Measurements from ENCODE around the gene STXBP4.
A peak's percentile ranks its signal among the peaks of the same experiment; 100 is the strongest.

The STXBP4 gene

DNA sequence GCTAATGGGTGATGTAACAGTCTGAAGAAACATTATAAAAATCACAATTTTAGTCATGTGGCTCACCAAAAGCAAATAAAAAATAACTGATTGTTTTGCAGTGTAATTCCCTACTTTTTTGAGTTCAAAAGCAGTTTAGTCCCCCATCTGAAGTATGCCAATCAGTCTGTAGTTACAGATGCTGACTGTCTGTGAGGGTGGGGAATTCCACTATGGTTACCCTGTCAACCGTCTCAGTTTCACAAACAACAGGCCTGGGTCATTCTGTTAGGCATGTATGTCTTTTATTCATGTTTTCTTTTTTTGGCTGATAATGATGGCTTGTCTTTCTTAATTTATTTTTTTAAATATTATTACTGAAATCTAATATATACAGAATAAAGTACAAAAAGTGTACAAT is 69.3 kb downstream of the STXBP4 start:
- H3K27ac ChIP-seq = no peak overlapping the region
- TF ChIP-seq, protein P1, sequence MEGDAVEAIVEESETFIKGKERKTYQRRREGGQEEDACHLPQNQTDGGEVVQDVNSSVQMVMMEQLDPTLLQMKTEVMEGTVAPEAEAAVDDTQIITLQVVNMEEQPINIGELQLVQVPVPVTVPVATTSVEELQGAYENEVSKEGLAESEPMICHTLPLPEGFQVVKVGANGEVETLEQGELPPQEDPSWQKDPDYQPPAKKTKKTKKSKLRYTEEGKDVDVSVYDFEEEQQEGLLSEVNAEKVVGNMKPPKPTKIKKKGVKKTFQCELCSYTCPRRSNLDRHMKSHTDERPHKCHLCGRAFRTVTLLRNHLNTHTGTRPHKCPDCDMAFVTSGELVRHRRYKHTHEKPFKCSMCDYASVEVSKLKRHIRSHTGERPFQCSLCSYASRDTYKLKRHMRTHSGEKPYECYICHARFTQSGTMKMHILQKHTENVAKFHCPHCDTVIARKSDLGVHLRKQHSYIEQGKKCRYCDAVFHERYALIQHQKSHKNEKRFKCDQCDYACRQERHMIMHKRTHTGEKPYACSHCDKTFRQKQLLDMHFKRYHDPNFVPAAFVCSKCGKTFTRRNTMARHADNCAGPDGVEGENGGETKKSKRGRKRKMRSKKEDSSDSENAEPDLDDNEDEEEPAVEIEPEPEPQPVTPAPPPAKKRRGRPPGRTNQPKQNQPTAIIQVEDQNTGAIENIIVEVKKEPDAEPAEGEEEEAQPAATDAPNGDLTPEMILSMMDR (IDR thresholded peaks at IDR 0.05) = no peak
- no peak for TF ChIP-seq ZFX (IDR thresholded peaks at IDR 0.05; ENCODE audit: borderline replicate concordance)

DNA sequence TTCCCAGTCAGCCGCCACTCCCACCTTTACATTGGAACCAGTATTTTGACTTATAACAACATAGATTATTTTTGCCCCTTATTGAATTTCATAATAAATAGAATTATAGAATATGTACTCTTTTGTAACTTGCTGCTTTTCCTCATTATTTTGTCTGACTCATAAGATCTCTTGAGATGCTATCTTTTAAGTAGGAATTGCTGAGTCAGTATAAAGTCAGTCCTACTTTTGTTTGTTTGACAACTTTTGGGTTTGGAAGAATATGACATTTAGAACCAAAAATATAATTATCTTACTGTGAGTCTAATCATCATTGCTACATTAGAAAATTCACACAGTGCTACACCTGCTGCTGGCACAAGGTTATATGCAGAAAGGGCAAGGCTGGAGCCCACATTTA is 69.7 kb downstream of the STXBP4 start:
- TF ChIP-seq ZFX (IDR thresholded peaks at IDR 0.05; ENCODE audit: borderline replicate concordance) = no peak
- TF ChIP-seq, protein P1 (IDR thresholded peaks at IDR 0.05) = no peak
- H3K27ac ChIP-seq = no peak overlapping the region

DNA sequence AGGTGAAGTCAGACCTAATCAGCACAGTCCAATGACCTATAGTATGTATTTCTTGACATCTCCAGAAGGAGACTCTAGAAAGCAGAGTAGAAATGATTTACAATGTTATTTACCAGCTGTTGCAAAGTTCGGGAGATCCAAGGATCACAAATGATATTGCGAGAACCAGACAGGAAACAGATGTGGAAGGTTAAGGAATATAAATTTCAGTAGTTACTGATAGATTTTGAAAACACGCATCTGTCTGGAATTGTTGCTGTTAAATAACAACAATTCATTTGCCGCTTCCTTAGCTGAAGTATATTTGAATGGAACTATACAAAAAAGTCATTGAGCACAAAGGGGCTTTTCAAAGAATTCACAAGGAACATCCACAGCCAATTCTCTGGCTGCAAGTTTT is 72.0 kb downstream of the STXBP4 start:
- no peak for TF ChIP-seq ZFX (IDR thresholded peaks at IDR 0.05; ENCODE audit: borderline replicate concordance)
- TF ChIP-seq, protein P1 (IDR thresholded peaks at IDR 0.05) = no peak
- H3K27ac ChIP-seq = no peak overlapping the region

DNA sequence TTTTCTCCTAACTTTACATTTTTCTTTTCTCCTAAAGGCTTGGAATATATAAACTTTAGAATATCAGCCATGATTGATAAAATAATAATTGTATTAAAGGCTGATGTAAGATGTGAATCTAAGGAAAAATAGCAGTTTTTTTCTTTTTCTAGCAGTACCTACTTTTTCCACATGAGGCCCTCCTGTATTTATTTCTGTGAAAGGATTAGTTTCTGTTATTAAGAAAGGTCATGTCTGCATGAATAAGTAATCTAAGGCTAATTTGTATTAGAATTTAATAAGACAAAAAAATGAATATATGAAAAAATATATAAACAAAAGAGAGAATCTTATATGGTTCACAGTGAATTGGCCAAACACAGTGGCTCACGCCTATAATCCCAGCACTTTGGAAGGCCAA is 85.3 kb downstream of the STXBP4 start:
- no peak overlapping the region for H3K27ac ChIP-seq
- TF ChIP-seq, protein P1 (IDR thresholded peaks at IDR 0.05) = peak; percentile 35
- TF ChIP-seq ZFX (IDR thresholded peaks at IDR 0.05; ENCODE audit: borderline replicate concordance) = no peak

DNA sequence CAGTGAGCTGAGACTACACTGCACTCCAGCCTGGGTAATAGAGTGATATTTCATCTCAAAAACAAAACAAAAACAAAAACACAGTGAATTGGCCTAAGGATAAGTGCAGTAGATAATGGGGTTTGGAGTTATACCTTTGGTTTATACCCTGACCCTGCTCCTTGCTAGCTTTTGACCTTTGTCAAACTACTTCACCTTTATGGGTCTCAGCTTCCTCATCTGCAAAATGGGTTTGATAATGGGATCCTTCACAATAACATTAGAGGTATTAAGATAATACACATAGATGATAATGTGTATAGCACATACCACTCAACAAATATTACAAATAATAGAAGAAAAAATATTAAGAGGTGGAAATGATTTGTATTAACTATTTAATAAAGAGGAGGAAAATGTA is 85.9 kb downstream of the STXBP4 start:
- no peak overlapping the region for H3K27ac ChIP-seq
- TF ChIP-seq ZFX (IDR thresholded peaks at IDR 0.05; ENCODE audit: borderline replicate concordance) = no peak
- TF ChIP-seq, protein P1 (IDR thresholded peaks at IDR 0.05) = no peak

DNA sequence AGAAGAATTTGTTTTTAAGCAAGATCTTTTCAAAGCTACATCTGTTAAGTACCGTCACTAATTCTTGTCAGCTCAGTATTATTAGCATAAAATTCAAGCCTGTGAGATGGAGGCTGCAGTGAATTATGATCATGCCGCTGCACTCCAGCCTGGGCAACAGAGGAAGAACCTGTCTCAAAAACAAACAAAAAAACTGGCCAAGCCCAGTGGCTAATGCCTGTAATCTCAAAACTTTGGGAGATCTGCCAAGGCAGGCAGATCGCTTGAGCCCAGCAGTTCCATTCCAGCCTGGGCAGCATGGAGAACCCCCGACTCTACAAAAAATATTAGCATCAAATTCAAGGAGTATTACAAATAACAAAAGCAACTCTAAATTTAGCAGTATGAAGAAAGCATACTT is 88.0 kb downstream of the STXBP4 start:
- no peak for TF ChIP-seq ZFX (IDR thresholded peaks at IDR 0.05; ENCODE audit: borderline replicate concordance)
- TF ChIP-seq, protein P1 (IDR thresholded peaks at IDR 0.05) = no peak
- no peak overlapping the region for H3K27ac ChIP-seq

DNA sequence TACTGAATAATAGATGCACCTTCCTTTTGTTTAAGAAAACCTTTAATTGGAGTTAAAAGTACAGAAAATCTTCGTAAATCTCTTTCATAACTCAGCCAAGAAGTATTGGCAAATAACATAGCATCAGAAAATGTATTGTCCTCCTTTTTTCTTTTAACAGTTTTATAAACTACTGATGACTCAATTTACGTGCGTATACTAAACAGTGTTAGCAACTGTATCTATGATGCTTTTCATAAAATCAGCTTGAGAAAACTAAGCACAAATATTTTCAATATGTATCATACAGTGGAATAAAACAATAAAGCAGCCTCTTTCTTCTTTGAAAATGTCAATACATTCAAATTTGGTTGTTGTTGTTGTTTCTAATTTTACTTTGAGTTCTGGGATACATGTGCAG is 88.6 kb downstream of the STXBP4 start:
- no peak overlapping the region for H3K27ac ChIP-seq
- TF ChIP-seq, protein P1 (IDR thresholded peaks at IDR 0.05) = no peak
- TF ChIP-seq ZFX (IDR thresholded peaks at IDR 0.05; ENCODE audit: borderline replicate concordance) = no peak
